Thoracic aorta (tissue), 2 donors: Measurements from ENCODE around the gene CCDC87. TPM values are rescaled to one million over a fixed set of nuclear protein-coding genes. Genes with fewer than 3 reads are reported as not detected.
"Not testable (repeated sequence)": the region's sequence is repeated elsewhere in the genome, so short reads cannot be mapped to it uniquely, and the experiment has no call there.

Experiments
- ATAC-seq: fragments of 150-250 bp; one replicate; pipeline ENCODE4 v1.8.0; 2017; ENCODE audit warnings: low read depth; ENCODE audit not compliant: insufficient number of reproducible peaks, low FRiP score
- DNase-seq: peaks from one replicate; pipeline ENCODE4 v3.0.0-alpha.2; 2020; ENCODE audit warnings: low spot score
- H3K27ac ChIP-seq, 2 donors: fragments of 200-600 bp; sonication (generic); 1 replicate in 1 of 2; 2 replicates in 1 of 2; pipeline ENCODE4 v1.5.1; 2016; ENCODE audit warnings: mild to moderate bottlenecking in 2 of 2, moderate library complexity in 2 of 2
- H3K27me3 ChIP-seq: fragments of 200-600 bp; sonication (generic); replicated peaks from 2 replicates; pipeline ENCODE4 v1.6.0; 2016; ENCODE audit warnings: mild to moderate bottlenecking; ENCODE audit not compliant: insufficient read depth
- H3K36me3 ChIP-seq: fragments of 200-600 bp; sonication (generic); one replicate; pipeline ENCODE4 v1.5.1; 2016
- H3K4me1 ChIP-seq, 2 donors: fragments of 200-600 bp; sonication (generic); 1 replicate in 1 of 2; 2 replicates in 1 of 2; pipeline versions ENCODE4 v1.5.1 to v1.6.0; 2016; ENCODE audit warnings: low read depth in 2 of 2, mild to moderate bottlenecking in 1 of 2; ENCODE audit not compliant: control insufficient read depth in 1 of 2
- H3K4me3 ChIP-seq: fragments of 200-600 bp; sonication (generic); 2 replicates; pipeline ENCODE4 v1.5.1; 2016; ENCODE audit warnings: mild to moderate bottlenecking
- H3K9me3 ChIP-seq: fragments of 200-600 bp; sonication (generic); 2 replicates; pipeline ENCODE4 v1.5.1; 2016
- CTCF ChIP-seq: fragments of 200-600 bp; sonication (generic); IDR thresholded peaks from one replicate; pipeline ENCODE4 v1.5.1; 2019; ENCODE audit warnings: antibody characterized with exemption
- total RNA-seq, 2 donors: library from RNA; depleted of rRNA; stranded (reverse); fragments of >200 nt; gene quantifications; one replicate each; pipeline versions ENCODE4 v1.1.0 to v1.2.3, GENCODE V29; 2016

CCDC87 gene
- total RNA-seq, 2 donors from 2014 or later = 0.68 TPM; not detected in 1

GRCh38 chr11:66541892-66542291, 51.0 kb downstream of the CCDC87 start:
- no peak for TF ChIP-seq CTCF
- H3K4me3 ChIP-seq = no peak overlapping the region
- no peak overlapping the region for H3K27ac ChIP-seq
- H3K36me3 ChIP-seq = peaks cover 7% of the 10 kb centered on the region
- no peaks in the 10 kb centered on the region for H3K9me3 ChIP-seq
- no peaks in the 10 kb centered on the region for H3K27me3 ChIP-seq
- DNase-seq (no peak), ATAC-seq (no peak)
- peaks cover 15 to 25% of the 10 kb centered on the region in 2 donors for H3K4me1 ChIP-seq

- not testable (repeated sequence) for H3K9me3 ChIP-seq, H3K27me3 ChIP-seq, H3K27ac ChIP-seq, H3K4me3 ChIP-seq, DNase-seq, ATAC-seq
- peaks cover 15% of the 10 kb centered on the region for H3K36me3 ChIP-seq
- H3K4me1 ChIP-seq = peaks cover 11 to 18% of the 10 kb centered on the region in 2 donors
Observed at GRCh38 chr11:66540598-66540997, 52.3 kb downstream of the CCDC87 start.

Other genes with a start within 250 kb of the CCDC87 start
- 10 to 100 TPM; 35.0 to 48.1 TPM for gene BRMS1, start 248.0 kb downstream of the CCDC87 start, total RNA-seq
- 10 to 100 TPM; 15.7 to 34.1 TPM for gene B4GAT1, start 245.4 kb downstream of the CCDC87 start, total RNA-seq
- gene SLC29A2, start 221.3 kb downstream of the CCDC87 start, total RNA-seq = 1 to 10 TPM; 2.5 to 3.0 TPM
- 1 to 10 TPM; 4.2 to 6.6 TPM for gene NPAS4, start 172.0 kb downstream of the CCDC87 start, total RNA-seq
- gene MRPL11, start 154.2 kb downstream of the CCDC87 start, total RNA-seq = 10 to 100 TPM; 16.7 to 28.0 TPM
- gene PELI3, start 126.2 kb downstream of the CCDC87 start, total RNA-seq = 10 to 100 TPM; 29.1 to 47.1 TPM
- gene DPP3, start 112.6 kb downstream of the CCDC87 start, total RNA-seq = 10 to 100 TPM; 20.2 to 22.2 TPM
- gene BBS1, start 82.4 kb downstream of the CCDC87 start, total RNA-seq = 100 to 1,000 TPM in 1 of 2 donors, 10 to 100 TPM in 1; 90.3 to 114 TPM
- 10 to 100 TPM; 10.2 to 15.7 TPM for gene ZDHHC24, start 47.0 kb downstream of the CCDC87 start, total RNA-seq
- gene ACTN3, start 46.2 kb downstream of the CCDC87 start, total RNA-seq = not detected
- gene CTSF, start 24.5 kb downstream of the CCDC87 start, total RNA-seq = 100 to 1,000 TPM; 122 to 195 TPM
- gene CCS, start 122 bp upstream of the CCDC87 start, total RNA-seq = 10 to 100 TPM; 19.9 to 20.8 TPM
- gene RBM14, start 23.6 kb upstream of the CCDC87 start, total RNA-seq = 10 to 100 TPM; 72.7 to 99.8 TPM
- 10 to 100 TPM; 61.2 to 84.0 TPM for gene RBM4, start 45.6 kb upstream of the CCDC87 start, total RNA-seq
- gene RBM4B, start 84.8 kb upstream of the CCDC87 start, total RNA-seq = 1 to 10 TPM; 8.9 to 9.2 TPM
- gene SPTBN2, start 136.2 kb upstream of the CCDC87 start, total RNA-seq = 1 to 10 TPM; 1.2 to 5.6 TPM